Renal cortex interstitium (tissue), 11 donors: ENCODE data around the gene OR10H4. TPM values are rescaled to one million over a fixed set of nuclear protein-coding genes. Genes with fewer than 3 reads are reported as not detected.
"Not testable (repeated sequence)": the region's sequence is repeated elsewhere in the genome, so short reads cannot be mapped to it uniquely, and the experiment has no call there.

Experiments
- DNase-seq, 11 donors: peaks; one replicate each; pipeline ENCODE4 v3.0.0-alpha.2; 2013; ENCODE audit warnings: low read depth in 9 of 11, low spot score in 4 of 11; ENCODE audit errors: extremely low read depth in 1 of 11
- polyA plus RNA-seq, 3 donors: library from polyadenylated mRNA; unstranded; fragments of 120-200 nt; gene quantifications; one replicate each; pipeline ENCODE4 v1.2.1, GENCODE V29; 2013; ENCODE audit not compliant: insufficient read length in 3 of 3

The OR10H4 gene
- polyA plus RNA-seq, 3 donors, result not detected

GRCh38 chr19:15935167-15935702 is 13.6 kb upstream of the OR10H4 start:
- DNase-seq, result no peak

GRCh38 chr19:15936173-15936572 is 12.6 kb upstream of the OR10H4 start:
- DNase-seq, result no peak

GRCh38 chr19:15936950-15937349 is 11.9 kb upstream of the OR10H4 start:
- DNase-seq, result no peak

- no peak for DNase-seq
Measured at GRCh38 chr19:15937771-15938170, 11.0 kb upstream of the OR10H4 start.

GRCh38 chr19:15944401-15944800 is 4.4 kb upstream of the OR10H4 start:
- DNase-seq, result no peak

- no peak for DNase-seq
Measured at GRCh38 chr19:15945301-15945700, 3.5 kb upstream of the OR10H4 start.

- DNase-seq, result no peak
Measured at GRCh38 chr19:15954820-15955219, 6.0 kb downstream of the OR10H4 start.

- DNase-seq, result no peak
Measured at GRCh38 chr19:15962319-15962718, 13.5 kb downstream of the OR10H4 start.

GRCh38 chr19:15964231-15964630 is 15.4 kb downstream of the OR10H4 start:
- no peak for DNase-seq

- no peak for DNase-seq
Measured at GRCh38 chr19:15971224-15971780, 22.5 kb downstream of the OR10H4 start.

- not testable (repeated sequence) for DNase-seq
Measured at GRCh38 chr19:15972043-15972442, 23.2 kb downstream of the OR10H4 start.

GRCh38 chr19:15974856-15975255 is 26.0 kb downstream of the OR10H4 start:
- DNase-seq, result no peak

- no peak for DNase-seq
Measured at GRCh38 chr19:15976836-15977689, 28.3 kb downstream of the OR10H4 start.

- DNase-seq, result no peak
Measured at GRCh38 chr19:15977690-15978089, 28.9 kb downstream of the OR10H4 start.

GRCh38 chr19:15979293-15979692 is 30.5 kb downstream of the OR10H4 start:
- DNase-seq, result no peak

- DNase-seq, result not testable (repeated sequence)
Measured at GRCh38 chr19:15985831-15986230, 37.0 kb downstream of the OR10H4 start.

GRCh38 chr19:15986701-15987100 is 37.9 kb downstream of the OR10H4 start:
- DNase-seq, result no peak

GRCh38 chr19:15989889-15990288 is 41.1 kb downstream of the OR10H4 start:
- no peak for DNase-seq

- DNase-seq, result no peak
Measured at GRCh38 chr19:15991602-15992001, 42.8 kb downstream of the OR10H4 start.

- DNase-seq, result no peak
Measured at GRCh38 chr19:15992014-15992413, 43.2 kb downstream of the OR10H4 start.
